HCT116 (cell line): Measurements from ENCODE around the gene FGG. TPM values are rescaled to one million over a fixed set of nuclear protein-coding genes. Genes with fewer than 3 reads are reported as not detected.

ENCODE experiments used
- ATAC-seq: fragments of 200-7000 bp; cut with Tn5 transposase; 2 replicates; pipeline ENCODE4 v1.9.1; 2020; ENCODE audit warnings: mild to moderate bottlenecking, moderate library complexity
- BruUV-seq: library from RNA; stranded (reverse); fragments of 400-500 nt; replicated peaks from 2 replicates; lab custom pipeline; 2021; lab: Mats Ljungman, UMichigan
- CTCF ChIA-PET: fragments of 300-600 bp; sonication (Branson Sonifier 250); formaldehyde crosslinking; loops from one replicate; lab custom pipeline; 2021; ENCODE audit warnings: antibody characterized with exemption; lab: Charles Lee
- POLR2A ChIA-PET: fragments of 300-600, 350-600 bp; sonication (Branson Sonifier 250); formaldehyde crosslinking; loops from one replicate; lab custom pipeline; 2021; ENCODE audit warnings: antibody characterized with exemption; lab: Charles Lee
- RAD21 ChIA-PET, 2 experiments: fragments of 300-600 bp; sonication (Branson Sonifier 250); formaldehyde crosslinking; loops; one replicate each; lab custom pipeline; 2023; ENCODE audit warnings: low total read pairs in 2 of 2; ENCODE audit not compliant: uncharacterized antibody in 2 of 2, unreplicated experiment in 2 of 2, low non-redundant PET in 1 of 2; lab: Charles Lee
- DNase-seq: peaks from one replicate; pipeline ENCODE4 v3.0.0-alpha.2; 2010; ENCODE audit warnings: low read depth, low spot score
- H2AFZ ChIP-seq: fragments of 200-600 bp; shearing (Covaris generic), sonication (generic); 2 replicates; pipeline ENCODE4 v1.6.1; 2017; ENCODE audit warnings: low read depth, mixed run types, mixed read lengths, antibody characterized with exemption, low read length; ENCODE audit not compliant: poor library complexity, severe bottlenecking
- H3K27ac ChIP-seq: 2 replicates; pipeline ENCODE4 v1.5.1; 2012; ENCODE audit warnings: low read depth, low read length
- H3K27me3 ChIP-seq: fragments of 200-600 bp; sonication (generic); 2 replicates; pipeline ENCODE4 v1.6.1; 2016; ENCODE audit warnings: mixed run types, low read length, mixed read lengths; ENCODE audit not compliant: insufficient read depth
- H3K36me3 ChIP-seq, 2 experiments: fragments of 200-500 bp in 1 of 2; fragments of 200-600 bp in 1 of 2; sonication (Bioruptor generic) in 1 of 2; sonication (generic) in 1 of 2; 2 replicates each; pipeline versions ENCODE4 v1.5.1 to v1.6.1; 2014 to 2016; ENCODE audit warnings: low read length in 2 of 2, inconsistent platforms in 1 of 2, mixed read lengths in 1 of 2, mixed run types in 1 of 2; ENCODE audit not compliant: insufficient read depth in 2 of 2, control insufficient read depth in 1 of 2
- H3K4me1 ChIP-seq, 2 experiments: fragments of 200-600 bp in 1 of 2; sonication (generic) in 1 of 2; 2 replicates each; pipeline versions ENCODE4 v1.5.1 to v1.6.1; 2012 to 2017; ENCODE audit warnings: low read length in 2 of 2, inconsistent platforms in 1 of 2, mild to moderate bottlenecking in 1 of 2, mixed read lengths in 1 of 2, mixed run types in 1 of 2, moderate library complexity in 1 of 2; ENCODE audit not compliant: insufficient read depth in 2 of 2, control insufficient read depth in 1 of 2
- H3K4me2 ChIP-seq: fragments of 200-600 bp; sonication (generic); 2 replicates; pipeline ENCODE4 v1.6.1; 2017; ENCODE audit warnings: mixed run types, low read length, mixed read lengths
- H3K4me3 ChIP-seq, 2 experiments: fragments of 200-600 bp in 1 of 2; sonication (generic) in 1 of 2; replicated peaks in 1 of 2; 2 replicates each; pipeline ENCODE4 v1.5.1; 2011 to 2016; ENCODE audit warnings: low read length in 2 of 2, control low read depth in 1 of 2, low read depth in 1 of 2, mild to moderate bottlenecking in 1 of 2, mixed read lengths in 1 of 2, mixed run types in 1 of 2
- H3K79me2 ChIP-seq: fragments of 200-600 bp; sonication (generic); 2 replicates; pipeline ENCODE4 v1.6.1; 2017; ENCODE audit warnings: mild to moderate bottlenecking, mixed run types, low read length, moderate library complexity, mixed read lengths; ENCODE audit not compliant: insufficient read depth
- H3K9ac ChIP-seq: fragments of 200-600 bp; sonication (generic); 2 replicates; pipeline ENCODE4 v1.6.1; 2016; ENCODE audit warnings: low read length, mixed read lengths
- H3K9me2 ChIP-seq: fragments of 200-600 bp; sonication (generic), shearing (Covaris generic); 2 replicates; pipeline ENCODE4 v1.6.1; 2017; ENCODE audit warnings: mixed run types, mild to moderate bottlenecking, moderate library complexity; ENCODE audit not compliant: insufficient read depth
- H3K9me3 ChIP-seq, 2 experiments: fragments of 200-500 bp in 1 of 2; fragments of 200-600 bp in 1 of 2; sonication (Bioruptor generic) in 1 of 2; sonication (generic) in 1 of 2; 2 replicates each; pipeline ENCODE4 v1.6.1; 2014 to 2017; ENCODE audit warnings: low read length in 2 of 2, mixed read lengths in 2 of 2, inconsistent platforms in 1 of 2, low read depth in 1 of 2, mild to moderate bottlenecking in 1 of 2, mixed run types in 1 of 2, moderate library complexity in 1 of 2; ENCODE audit not compliant: control insufficient read depth in 1 of 2, insufficient read depth in 1 of 2
- H4K20me1 ChIP-seq: fragments of 200-600 bp; sonication (generic), shearing (Covaris generic); 2 replicates; pipeline ENCODE4 v1.6.1; 2017; ENCODE audit warnings: mixed run types, mild to moderate bottlenecking, moderate library complexity; ENCODE audit not compliant: insufficient read depth
- CBX3 ChIP-seq: IDR thresholded peaks from 2 replicates; pipeline ENCODE4 v1.6.1; 2012; ENCODE audit warnings: low read depth
- EGR1 ChIP-seq: IDR thresholded peaks from 2 replicates; pipeline ENCODE4 v1.6.1; 2012; ENCODE audit warnings: low read depth
- ELF1 ChIP-seq: IDR thresholded peaks from 2 replicates; pipeline ENCODE4 v1.6.1; 2012; ENCODE audit warnings: low read depth, borderline replicate concordance
- EZH2 ChIP-seq: fragments of 200-600 bp; sonication (generic); IDR thresholded peaks from 2 replicates; pipeline ENCODE4 v1.6.1; 2017; ENCODE audit warnings: antibody characterized with exemption, mixed run types
- intact Hi-C: fragments of 100-400 bp; cut with micrococcal nuclease; formaldehyde crosslinking; loops from 2 replicates; pipeline ENCODE4 v1.10.0; 2022
- total RNA-seq: library from RNA; stranded (reverse); gene quantifications from one replicate; pipeline ENCODE4 v1.2.1, GENCODE V29; 2021; ENCODE audit not compliant: unreplicated experiment
- TF ChIP-seq, protein P1 (sequence below), 3 experiments: fragments of 200-600 bp in 1 of 3; sonication (generic) in 1 of 3; IDR thresholded peaks in 2 of 3; conservative IDR thresholded peaks in 1 of 3; 2 replicates each; pipeline ENCODE4 v1.5.1; 2012 to 2017; ENCODE audit warnings: low read depth in 2 of 3, low read length in 2 of 3, antibody characterized with exemption in 1 of 3, borderline replicate concordance in 1 of 3, control low read depth in 1 of 3, mild to moderate bottlenecking in 1 of 3, mixed read lengths in 1 of 3, mixed run types in 1 of 3, moderate library complexity in 1 of 3; ENCODE audit not compliant: insufficient read depth in 1 of 3
- TF ChIP-seq, protein P2 (sequence below): IDR thresholded peaks from 2 replicates; pipeline ENCODE4 v1.6.1; 2012

Gene FGG
- total RNA-seq, 1 experiment from 2014 or later = 2.7 TPM

DNA sequence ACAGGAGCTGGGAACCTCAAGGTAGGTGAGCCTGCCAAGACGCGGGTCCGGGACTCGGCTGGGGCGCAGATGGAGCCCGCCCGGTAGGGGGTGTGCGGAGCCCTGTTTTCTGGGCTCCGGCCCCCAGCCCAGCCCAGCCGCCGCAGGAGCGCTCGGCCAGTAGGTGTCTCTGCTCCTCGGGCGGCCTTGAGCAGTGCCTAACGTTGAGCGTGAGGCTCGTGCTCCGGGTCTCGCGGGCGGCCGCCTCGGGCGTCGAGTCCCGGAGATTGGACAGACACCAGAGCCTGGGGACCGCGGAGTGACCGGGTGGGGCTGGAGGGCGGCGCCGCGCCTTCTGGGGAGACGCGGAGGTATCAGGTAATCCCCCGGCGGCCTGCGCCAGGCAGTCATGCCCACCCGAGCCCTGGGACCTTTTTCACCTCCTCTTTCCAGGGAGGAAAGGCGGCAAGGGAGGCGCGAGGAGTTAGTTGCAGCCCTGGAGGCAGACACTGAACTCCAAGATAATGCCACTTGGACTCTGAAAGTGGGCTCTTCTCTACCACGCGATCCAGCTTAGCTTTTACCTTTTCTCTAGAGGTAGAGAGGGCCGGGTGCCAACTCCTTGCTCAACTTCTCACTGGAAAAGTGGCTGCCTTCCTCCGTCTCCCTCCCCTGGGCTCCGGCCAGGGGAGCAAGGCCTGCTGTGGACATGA is 14.5 kb upstream of the FGG start (continued):
- no peak for TF ChIP-seq EGR1

DNA sequence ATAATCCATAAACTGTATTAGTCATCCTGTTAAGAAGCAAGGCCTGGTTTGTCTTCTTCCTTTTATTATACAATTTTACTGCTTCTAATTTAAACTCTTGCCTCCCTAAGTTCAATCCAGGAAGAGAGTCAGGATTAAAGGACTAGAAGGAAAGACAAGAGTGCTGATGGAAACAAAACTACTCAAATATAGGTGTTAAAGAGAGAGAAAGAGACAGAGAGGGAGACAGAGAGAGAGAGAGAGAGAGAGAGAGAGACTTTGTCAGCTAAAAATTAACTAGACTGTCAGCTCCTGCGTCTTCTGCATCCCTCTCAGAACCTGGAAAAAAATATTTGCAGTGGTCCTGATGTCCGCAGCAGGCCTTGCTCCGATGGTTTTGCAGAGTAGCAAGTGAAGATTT is 13.5 kb upstream of the FGG start:
- RAD21 ChIA-PET = no interaction called here

DNA sequence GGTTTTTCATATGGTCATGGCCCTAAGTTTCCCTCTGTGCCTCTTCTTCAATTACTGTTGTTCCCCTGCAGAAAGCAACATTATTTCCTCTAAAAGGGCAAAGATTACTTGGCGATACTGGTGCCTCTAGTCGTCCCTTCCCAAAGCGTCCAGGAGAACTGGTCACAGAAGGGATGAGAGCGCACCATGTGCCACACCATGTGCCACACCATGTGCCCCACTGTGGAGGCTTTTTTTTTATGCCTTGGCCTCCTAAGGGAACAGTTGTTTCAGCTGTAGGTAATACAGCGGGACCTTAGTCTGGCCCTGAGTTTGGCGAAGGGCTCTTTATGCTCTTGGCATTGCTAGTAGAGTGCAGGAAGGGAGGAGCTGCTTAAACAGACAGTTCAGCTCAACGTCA is 11.5 kb upstream of the FGG start:
- POLR2A ChIA-PET = no interaction called here
- Histone ChIP-seq H3K4me2 (no peak overlapping the region), H2AFZ (no peak overlapping the region), H3K4me3 (no peak overlapping the region), H3K79me2 (no peaks in the 10 kb centered on the region), H3K27ac (no peak overlapping the region), H3K9me2 (no peaks in the 10 kb centered on the region), H3K36me3 (no peaks in the 10 kb centered on the region), H4K20me1 (no peaks in the 10 kb centered on the region)
- no TSS peak for BruUV-seq
- DNase-seq (no peak), ATAC-seq (no peak)
- TF ChIP-seq CBX3 (no peak), EZH2 (no peak), ELF1 (no peak)
- TF ChIP-seq, protein P1, sequence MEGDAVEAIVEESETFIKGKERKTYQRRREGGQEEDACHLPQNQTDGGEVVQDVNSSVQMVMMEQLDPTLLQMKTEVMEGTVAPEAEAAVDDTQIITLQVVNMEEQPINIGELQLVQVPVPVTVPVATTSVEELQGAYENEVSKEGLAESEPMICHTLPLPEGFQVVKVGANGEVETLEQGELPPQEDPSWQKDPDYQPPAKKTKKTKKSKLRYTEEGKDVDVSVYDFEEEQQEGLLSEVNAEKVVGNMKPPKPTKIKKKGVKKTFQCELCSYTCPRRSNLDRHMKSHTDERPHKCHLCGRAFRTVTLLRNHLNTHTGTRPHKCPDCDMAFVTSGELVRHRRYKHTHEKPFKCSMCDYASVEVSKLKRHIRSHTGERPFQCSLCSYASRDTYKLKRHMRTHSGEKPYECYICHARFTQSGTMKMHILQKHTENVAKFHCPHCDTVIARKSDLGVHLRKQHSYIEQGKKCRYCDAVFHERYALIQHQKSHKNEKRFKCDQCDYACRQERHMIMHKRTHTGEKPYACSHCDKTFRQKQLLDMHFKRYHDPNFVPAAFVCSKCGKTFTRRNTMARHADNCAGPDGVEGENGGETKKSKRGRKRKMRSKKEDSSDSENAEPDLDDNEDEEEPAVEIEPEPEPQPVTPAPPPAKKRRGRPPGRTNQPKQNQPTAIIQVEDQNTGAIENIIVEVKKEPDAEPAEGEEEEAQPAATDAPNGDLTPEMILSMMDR (IDR thresholded peaks at IDR 0.05 in 2 of 3, conservative IDR thresholded peaks at IDR 0.05 in 1 of 3; ENCODE audit: borderline replicate concordance in 1 of 3, insufficient read depth in 1 of 3, low read depth in 2 of 3, low read length in 2 of 3) = no peak
- TF ChIP-seq, all 23 proteins: peak for 0
- no peak overlapping the region for H3K9ac ChIP-seq
- ChIA-PET RAD21 (interaction anchor here (1.3 to 1.4 kb wide), 2 partner anchors 65 kb away, joined by 3 read pairs; no protein-coding TSS in a partner anchor), CTCF (interaction anchor here (1.0 to 9.5 kb wide), 7 partner anchors 10 to 155 kb away, joined by 3 to 175 read pairs (median 8); partner anchors contain the start of gene PLRG1)
- no peaks in the 10 kb centered on the region for H3K27me3 ChIP-seq
- peaks cover 6 to 21% of the 10 kb centered on the region in 2 experiments; a peak in 3 of 4 replicates for H3K4me1 ChIP-seq
- intact Hi-C loops = loop anchor here (2.0 kb wide), 1 partner anchor 295 kb away; no protein-coding TSS in a partner anchor
- H3K9me3 ChIP-seq = no peaks in the 10 kb centered on the region

More for the DNA sequence above, 13.5 kb upstream of the FGG start:
- Histone ChIP-seq H3K9ac (no peak overlapping the region), H3K79me2 (no peaks in the 10 kb centered on the region), H3K9me2 (no peaks in the 10 kb centered on the region), H3K27me3 (no peaks in the 10 kb centered on the region), H2AFZ (peak overlapping the region; percentile 78), H3K4me2 (peak overlapping the region; percentile 69), H3K36me3 (no peaks in the 10 kb centered on the region), H3K4me3 (peak overlapping the region in 1 of 2 experiments; percentile 52; a peak in 1 of 4 replicates), H3K27ac (no peak overlapping the region), H3K9me3 (no peaks in the 10 kb centered on the region), H3K4me1 (peaks cover 6 to 21% of the 10 kb centered on the region in 2 experiments; a peak in 3 of 4 replicates), H4K20me1 (no peaks in the 10 kb centered on the region)
- POLR2A ChIA-PET = interaction anchor here (1.5 kb wide), 1 partner anchor 76 kb away, joined by 3 read pairs; the partner anchor contains the start of gene PLRG1
- intact Hi-C loops = loop anchor here (2.0 kb wide), 2 partner anchors 153 to 303 kb away; no protein-coding TSS in a partner anchor
- BruUV-seq = no TSS peak
- ATAC-seq (no peak), DNase-seq (no peak)
- CTCF ChIA-PET = interaction anchor here (1.0 to 9.5 kb wide), 9 partner anchors 7 to 181 kb away, joined by 3 to 175 read pairs (median 4); partner anchors contain the start of gene PLRG1
- no peak for TF ChIP-seq ELF1
- TF ChIP-seq, protein P2, sequence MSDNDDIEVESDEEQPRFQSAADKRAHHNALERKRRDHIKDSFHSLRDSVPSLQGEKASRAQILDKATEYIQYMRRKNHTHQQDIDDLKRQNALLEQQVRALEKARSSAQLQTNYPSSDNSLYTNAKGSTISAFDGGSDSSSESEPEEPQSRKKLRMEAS = no peak
